NCI-H2196 treated with DMSO at 0.1 percent for 48 hours (cell line): ENCODE data around the gene GRIN2C.
"Not testable (repeated sequence)": the region's sequence is repeated elsewhere in the genome, so short reads cannot be mapped to it uniquely, and the experiment has no call there.

Source experiments
- DNase-seq: peaks from one replicate; lab custom pipeline; 2025; ENCODE audit not compliant: unreplicated experiment; lab: John Stamatoyannopoulos, UW

Gene GRIN2C

GRCh38 chr17:74881073-74881472 lies 21.4 kb upstream of the GRIN2C start:
- no peak for DNase-seq

- DNase-seq, result no peak
These were observed 19.6 kb upstream of the GRIN2C start for GRCh38 chr17:74879308-74879707.

- DNase-seq, result no peak
These were observed 19.0 kb upstream of the GRIN2C start for GRCh38 chr17:74878658-74879057.

- DNase-seq, result no peak
These were observed 18.2 kb upstream of the GRIN2C start for GRCh38 chr17:74877592-74878548.

- DNase-seq, result no peak
These were observed 16.4 kb upstream of the GRIN2C start for GRCh38 chr17:74875977-74876593.

GRCh38 chr17:74875155-74875976 lies 15.7 kb upstream of the GRIN2C start:
- DNase-seq, result no peak

GRCh38 chr17:74874615-74875037 lies 14.9 kb upstream of the GRIN2C start:
- DNase-seq, result no peak

GRCh38 chr17:74873874-74874614 lies 14.4 kb upstream of the GRIN2C start:
- peak; percentile 36 for DNase-seq

GRCh38 chr17:74873037-74873873 lies 13.6 kb upstream of the GRIN2C start:
- peak; percentile 97 for DNase-seq

GRCh38 chr17:74872313-74873036 lies 12.8 kb upstream of the GRIN2C start, which contains the start of gene FDXR:
FDXR (minus strand) TSS chr17:74872994; CDS start chr17:74872944, 50 bp downstream.
- no peak for DNase-seq

GRCh38 chr17:74871356-74872076 lies 11.8 kb upstream of the GRIN2C start:
- no peak for DNase-seq

GRCh38 chr17:74870512-74870911 lies 10.8 kb upstream of the GRIN2C start:
- no peak for DNase-seq

- DNase-seq, result not testable (repeated sequence)
These were observed 10.3 kb upstream of the GRIN2C start for GRCh38 chr17:74870028-74870427.

- DNase-seq, result no peak
These were observed 9.2 kb upstream of the GRIN2C start for GRCh38 chr17:74868908-74869255.

- DNase-seq, result no peak
These were observed 8.7 kb upstream of the GRIN2C start for GRCh38 chr17:74868251-74868907.

GRCh38 chr17:74866198-74866835 lies 6.6 kb upstream of the GRIN2C start:
- no peak for DNase-seq

- DNase-seq, result no peak
These were observed 6.0 kb upstream of the GRIN2C start for GRCh38 chr17:74865504-74866197.
